IPS-18c (cell line): ENCODE measurements around the gene CST7.
"Not testable (repeated sequence)": the region's sequence is repeated elsewhere in the genome, so short reads cannot be mapped to it uniquely, and the experiment has no call there.

Experiments used
- H3K4me3 ChIP-seq: 2 replicates; pipeline ENCODE4 v1.7.0; 2013; ENCODE audit warnings: low read depth, mild to moderate bottlenecking, low read length, moderate library complexity; ENCODE audit not compliant: insufficient read depth
- H3K9me3 ChIP-seq: one replicate; pipeline ENCODE4 v1.6.1; 2013; ENCODE audit warnings: mild to moderate bottlenecking, low read length, moderate library complexity; ENCODE audit not compliant: control insufficient read depth, insufficient read depth

Gene CST7

GRCh38 chr20:25000268-25000801 lies 51.3 kb downstream of the CST7 start:
- Histone ChIP-seq H3K9me3 (no peaks in the 10 kb centered on the region), H3K4me3 (no peak overlapping the region)

DNA sequence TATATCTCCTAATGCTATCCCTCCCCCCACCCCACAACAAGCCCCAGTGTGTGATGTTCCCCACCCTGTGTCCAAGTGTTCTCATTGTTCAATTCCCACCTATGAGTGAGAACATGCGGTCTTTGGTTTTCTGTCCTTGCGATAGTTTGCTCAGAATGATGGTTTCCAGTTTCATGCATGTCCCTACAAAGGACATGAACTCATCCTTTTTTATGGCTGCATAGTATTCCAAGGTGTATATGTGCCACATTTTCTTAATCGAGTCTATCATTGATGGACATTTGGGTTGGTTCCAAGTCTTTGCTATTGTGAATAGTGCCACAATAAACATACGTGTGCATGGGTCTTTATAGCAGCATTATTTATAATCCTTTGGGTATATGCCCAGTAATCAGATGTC lies 52.3 kb downstream of the CST7 start:
- not testable (repeated sequence) for H3K4me3 ChIP-seq, H3K9me3 ChIP-seq

GRCh38 chr20:25003002-25003401 lies 53.9 kb downstream of the CST7 start:
- no peak overlapping the region for H3K4me3 ChIP-seq
- no peaks in the 10 kb centered on the region for H3K9me3 ChIP-seq

GRCh38 chr20:25005220-25005619 lies 56.2 kb downstream of the CST7 start:
- Histone ChIP-seq H3K9me3 (no peaks in the 10 kb centered on the region), H3K4me3 (no peak overlapping the region)

DNA sequence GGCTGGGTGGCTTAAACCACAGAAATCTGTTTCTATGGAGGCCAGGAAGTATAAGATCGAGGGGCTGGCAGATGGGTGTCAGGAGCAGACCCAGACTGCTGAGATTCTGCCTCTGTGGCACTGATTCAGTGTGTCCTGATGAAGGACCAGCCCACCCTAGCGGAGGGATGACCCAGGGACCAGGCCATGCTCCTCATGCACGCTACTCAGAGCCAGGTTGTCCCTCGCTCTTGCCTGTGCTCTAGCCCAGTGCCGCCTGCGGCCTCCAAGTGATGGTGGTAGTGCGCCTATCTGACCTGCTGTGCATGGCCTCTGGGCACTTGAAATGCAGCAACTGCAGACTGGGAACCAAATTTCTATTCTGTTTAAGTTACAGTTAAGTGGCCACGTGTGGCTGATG lies 56.6 kb downstream of the CST7 start:
- no peak overlapping the region for H3K4me3 ChIP-seq
- H3K9me3 ChIP-seq: no peaks in the 10 kb centered on the region

DNA sequence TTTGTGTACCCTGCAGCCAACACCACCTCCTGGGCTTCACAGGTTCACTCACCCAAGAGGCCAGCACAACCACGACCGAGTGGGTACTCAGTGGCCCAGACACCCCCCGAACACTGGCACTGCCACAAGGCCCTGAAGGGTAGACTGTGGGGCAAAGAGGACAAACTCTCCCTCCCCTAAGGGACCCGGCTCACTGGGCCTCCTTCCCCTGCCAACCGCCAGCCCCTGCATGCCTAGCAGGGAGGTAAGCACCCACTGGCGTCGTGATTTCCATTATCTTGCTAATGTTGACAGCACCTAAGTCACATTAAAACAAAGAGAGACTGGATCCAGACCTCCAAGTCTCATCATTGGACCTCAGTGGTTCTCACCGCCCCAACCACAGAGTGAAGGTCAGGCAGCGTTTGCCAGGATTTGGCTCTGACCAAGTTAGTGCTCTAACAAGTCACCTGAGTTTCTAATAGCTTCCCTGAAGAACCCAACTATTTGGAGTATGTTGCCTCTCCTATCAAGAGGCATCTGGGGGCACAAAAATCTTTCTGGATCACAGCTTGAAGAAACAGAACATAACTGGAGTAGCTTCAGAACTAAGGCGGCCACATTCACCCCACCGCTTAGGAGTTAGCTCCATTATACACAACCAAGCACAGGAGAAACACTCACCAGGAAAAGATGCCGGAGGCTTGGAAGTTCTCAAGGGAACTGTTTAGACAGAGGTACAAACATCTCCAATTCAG lies 57.5 kb downstream of the CST7 start:
- no peaks in the 10 kb centered on the region for H3K9me3 ChIP-seq
- no peak overlapping the region for H3K4me3 ChIP-seq

- Histone ChIP-seq H3K9me3 (no peaks in the 10 kb centered on the region), H3K4me3 (no peak overlapping the region)
These were observed 58.6 kb downstream of the CST7 start for GRCh38 chr20:25007491-25008305.

- Histone ChIP-seq H3K9me3 (peaks cover 2% of the 10 kb centered on the region), H3K4me3 (no peak overlapping the region)
These were observed 59.5 kb downstream of the CST7 start for GRCh38 chr20:25008388-25009217.
